CD4-positive, alpha-beta T cell (primary cell): ENCODE measurements around the gene SZT2. TPM values are rescaled to one million over a fixed set of nuclear protein-coding genes. Genes with fewer than 3 reads are reported as not detected.

Experiments used
- ATAC-seq: fragments of 200-7000 bp; cut with Tn5 transposase; one replicate; pipeline ENCODE4 v1.10.0; 2022; ENCODE audit warnings: mild to moderate bottlenecking; ENCODE audit not compliant: poor library complexity
- CTCF ChIA-PET: fragments of 350-600 bp; sonication (Branson Sonifier 250); formaldehyde crosslinking; loops from one replicate; lab custom pipeline; 2021; ENCODE audit warnings: antibody characterized with exemption, inconsistent platforms; lab: Charles Lee
- POLR2A ChIA-PET: fragments of 350-600 bp; sonication (Branson Sonifier 250); formaldehyde crosslinking; loops from one replicate; lab custom pipeline; 2021; ENCODE audit warnings: antibody characterized with exemption, inconsistent platforms; lab: Charles Lee
- DNase-seq, 14 experiments: peaks; one replicate each; pipeline ENCODE4 v3.0.0-alpha.2; 2013 to 2020; ENCODE audit warnings: mixed read lengths in 2 of 14
- H3K27ac ChIP-seq, 2 donors: one replicate each; pipeline versions ENCODE4 v1.5.1 to v1.7.0; 2013; ENCODE audit warnings: low read length in 2 of 2, low read depth in 1 of 2, mild to moderate bottlenecking in 1 of 2
- H3K27me3 ChIP-seq, 2 experiments: 1 replicate in 1 of 2; 2 replicates in 1 of 2; pipeline versions ENCODE4 v1.6.1 to v1.7.0; 2013; ENCODE audit warnings: low read length in 2 of 2, control low read depth in 1 of 2, mild to moderate bottlenecking in 1 of 2, moderate library complexity in 1 of 2; ENCODE audit not compliant: insufficient read depth in 2 of 2, control insufficient read depth in 1 of 2
- H3K36me3 ChIP-seq: one replicate; pipeline ENCODE4 v1.6.1; 2013; ENCODE audit warnings: low read length, control low read depth; ENCODE audit not compliant: insufficient read depth
- H3K4me1 ChIP-seq: one replicate; pipeline ENCODE4 v1.6.1; 2013; ENCODE audit warnings: low read length, control low read depth; ENCODE audit not compliant: insufficient read depth
- H3K4me3 ChIP-seq: one replicate; pipeline ENCODE4 v1.5.1; 2013; ENCODE audit warnings: mild to moderate bottlenecking, low read length, moderate library complexity
- H3K9me3 ChIP-seq, 2 experiments: 1 replicate in 1 of 2; 2 replicates in 1 of 2; pipeline versions ENCODE4 v1.6.1 to v1.7.0; 2013; ENCODE audit warnings: low read length in 2 of 2, mild to moderate bottlenecking in 2 of 2, control low read depth in 1 of 2, moderate library complexity in 1 of 2; ENCODE audit not compliant: control insufficient read depth in 1 of 2, insufficient read depth in 1 of 2
- H3K27ac Mint-ChIP-seq: one replicate; pipeline ENCODE4 v1.8.0; 2020; ENCODE audit warnings: mixed read lengths
- H3K27me3 Mint-ChIP-seq: one replicate; pipeline ENCODE4 v1.8.0; 2021; ENCODE audit warnings: mixed read lengths
- H3K36me3 Mint-ChIP-seq: one replicate; pipeline ENCODE4 v1.8.0; 2021; ENCODE audit warnings: low read depth, mixed read lengths
- H3K4me1 Mint-ChIP-seq: one replicate; pipeline ENCODE4 v1.8.0; 2021; ENCODE audit warnings: low read depth, mixed read lengths
- H3K4me3 Mint-ChIP-seq: one replicate; pipeline ENCODE4 v1.8.0; 2020; ENCODE audit warnings: mild to moderate bottlenecking, mixed read lengths
- H3K9me3 Mint-ChIP-seq: one replicate; pipeline ENCODE4 v1.8.0; 2020; ENCODE audit warnings: mixed read lengths
- CTCF ChIP-seq: fragments of 200-600 bp; IDR thresholded peaks from one replicate; pipeline ENCODE4 v1.8.0; 2022; ENCODE audit warnings: antibody characterized with exemption, mild to moderate bottlenecking
- intact Hi-C, 2 experiments: fragments of 100-400 bp; cut with DNase I in 1 of 2; cut with micrococcal nuclease in 1 of 2; formaldehyde crosslinking; loops; one replicate each; pipeline versions ENCODE4 v1.15.1 to v1.9.0; 2023 to 2025; cut with DNase I, micrococcal nuclease
- total RNA-seq, 174 experiments: library from RNA in 2 of 174; stranded (reverse) in 2 of 174; gene quantifications; one replicate each; pipeline ENCODE4 v1.2.3 and lab custom pipeline; 2021 to 2026

The SZT2 gene
- total RNA-seq, 2 experiments from 2014 or later: 69.7 to 72.5 TPM

- peaks cover 15% of the 10 kb centered on the region for H3K4me1 ChIP-seq
- TF ChIP-seq CTCF: no peak
- ChIA-PET CTCF (interaction anchor here (0.8 to 1.5 kb wide), 6 partner anchors 9 to 132 kb away, joined by 3 to 13 read pairs (median 3); partner anchors contain the start of gene ELOVL1), POLR2A (interaction anchor here (0.7 to 2.6 kb wide), 11 partner anchors 8 to 291 kb away, joined by 3 to 21 read pairs (median 6); partner anchors contain the start of genes ELOVL1, HYI, KDM4A and MED8)
- H3K4me1 Mint-ChIP-seq: peaks cover 19% of the 10 kb centered on the region
- ATAC-seq (peak; percentile 99), DNase-seq (peak; percentile 91 to 98 (median 96))
- intact Hi-C loops: loop anchor here (1.0 to 10.0 kb wide), 10 partner anchors 8 to 616 kb away; partner anchors contain the start of genes C1orf50 (in 2 of the 2), P3H1 (in 2 of the 2), ATP6V0B (in 1 of the 2) and B4GALT2 (in 1 of the 2)
- H3K9me3 ChIP-seq: no peaks in the 10 kb centered on the region
- no peaks in the 10 kb centered on the region for H3K27me3 ChIP-seq
- H3K36me3 ChIP-seq: peaks cover 24% of the 10 kb centered on the region
- peak within 1 kb of the TSS; percentile 85 for H3K4me3 Mint-ChIP-seq
- no peaks in the 10 kb centered on the region for H3K9me3 Mint-ChIP-seq
- no peaks in the 10 kb centered on the region for H3K27me3 Mint-ChIP-seq
- H3K27ac ChIP-seq: peak within 1 kb of the TSS in 1 of 2 donors; percentile 37
- peaks cover 28% of the 10 kb centered on the region for H3K36me3 Mint-ChIP-seq
- H3K27ac Mint-ChIP-seq: peak within 1 kb of the TSS; percentile 87
- H3K4me3 ChIP-seq: peak within 1 kb of the TSS; percentile 76
These were observed 30.7 kb upstream of the SZT2 start, which contains the start of gene CDC20 for GRCh38 chr1:43358746-43359693. Gene CDC20 (plus strand): TSS chr1:43358981. CDS start chr1:43359216, 235 bp downstream.

DNA sequence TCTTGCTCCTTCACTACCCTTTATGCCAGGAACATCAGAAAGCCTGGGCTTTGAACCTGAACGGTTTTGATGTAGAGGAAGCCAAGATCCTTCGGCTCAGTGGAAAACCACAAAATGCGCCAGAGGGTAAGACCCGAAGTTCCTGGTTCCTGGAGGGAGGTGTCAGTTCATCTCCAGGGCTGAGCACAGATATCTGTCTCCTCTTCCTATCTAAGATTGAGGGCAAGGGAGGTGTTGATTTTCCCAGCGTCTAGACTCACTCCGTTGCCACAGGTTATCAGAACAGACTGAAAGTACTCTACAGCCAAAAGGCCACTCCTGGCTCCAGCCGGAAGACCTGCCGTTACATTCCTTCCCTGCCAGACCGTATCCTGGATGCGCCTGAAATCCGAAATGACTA, 30.0 kb upstream of the SZT2 start:
- intact Hi-C loops: loop anchor here (2.0 to 10.0 kb wide), 9 partner anchors 29 to 677 kb away; partner anchors contain the start of genes C1orf50 (in 2 of the 2), P3H1 (in 2 of the 2), ATP6V0B (in 1 of the 2) and B4GALT2 (in 1 of the 2)
- H3K9me3 ChIP-seq: no peaks in the 10 kb centered on the region
- peak overlapping the region; percentile 76 for H3K4me3 ChIP-seq
- H3K27ac ChIP-seq: no peak overlapping the region
- CTCF ChIA-PET: no interaction called here
- H3K4me1 ChIP-seq: peaks cover 15% of the 10 kb centered on the region
- ATAC-seq (no peak), DNase-seq (no peak)
- no peak for TF ChIP-seq CTCF
- Mint-ChIP-seq H3K9me3 (no peaks in the 10 kb centered on the region), H3K4me3 (peak overlapping the region; percentile 59), H3K27ac (no peak overlapping the region), H3K4me1 (peaks cover 19% of the 10 kb centered on the region), H3K36me3 (peaks cover 34% of the 10 kb centered on the region), H3K27me3 (no peaks in the 10 kb centered on the region)
- H3K27me3 ChIP-seq: no peaks in the 10 kb centered on the region
- POLR2A ChIA-PET: interaction anchor here (1.0 kb wide), 1 partner anchor 31 kb away, joined by 3 read pairs; no protein-coding TSS in a partner anchor
- peaks cover 31% of the 10 kb centered on the region for H3K36me3 ChIP-seq

- Mint-ChIP-seq H3K36me3 (peaks cover 44% of the 10 kb centered on the region), H3K27ac (no peak overlapping the region), H3K4me1 (peaks cover 27% of the 10 kb centered on the region), H3K9me3 (no peaks in the 10 kb centered on the region), H3K27me3 (no peaks in the 10 kb centered on the region), H3K4me3 (no peak overlapping the region)
- no peak for TF ChIP-seq CTCF
- Histone ChIP-seq H3K9me3 (no peaks in the 10 kb centered on the region), H3K4me3 (no peak overlapping the region), H3K4me1 (peaks cover 15% of the 10 kb centered on the region), H3K36me3 (peaks cover 40% of the 10 kb centered on the region), H3K27ac (no peak overlapping the region), H3K27me3 (no peaks in the 10 kb centered on the region)
- ChIA-PET POLR2A (interaction anchor here (0.5 to 1.0 kb wide), 2 partner anchors 21 to 30 kb away, joined by 3 read pairs; no protein-coding TSS in a partner anchor), CTCF (no interaction called here)
- intact Hi-C loops: loop anchor here in 1 of 2 experiments (1.0 to 10.0 kb wide), 3 partner anchors 89 to 678 kb away; partner anchors contain the start of genes IPO13 and YBX1
- ATAC-seq: no peak
- DNase-seq: no peak
These were observed 29.1 kb upstream of the SZT2 start for GRCh38 chr1:43360616-43361015.
